Left hindlimb (tissue), 1 donor: ENCODE data around the gene CILP2.

ENCODE experiments used
- DNase-seq: peaks from one replicate; pipeline ENCODE4 v3.0.0-alpha.2; 2018

CILP2 gene

GRCh38 chr19:19547674-19548336, 9.7 kb downstream of the CILP2 start:
- DNase-seq = no peak

DNA sequence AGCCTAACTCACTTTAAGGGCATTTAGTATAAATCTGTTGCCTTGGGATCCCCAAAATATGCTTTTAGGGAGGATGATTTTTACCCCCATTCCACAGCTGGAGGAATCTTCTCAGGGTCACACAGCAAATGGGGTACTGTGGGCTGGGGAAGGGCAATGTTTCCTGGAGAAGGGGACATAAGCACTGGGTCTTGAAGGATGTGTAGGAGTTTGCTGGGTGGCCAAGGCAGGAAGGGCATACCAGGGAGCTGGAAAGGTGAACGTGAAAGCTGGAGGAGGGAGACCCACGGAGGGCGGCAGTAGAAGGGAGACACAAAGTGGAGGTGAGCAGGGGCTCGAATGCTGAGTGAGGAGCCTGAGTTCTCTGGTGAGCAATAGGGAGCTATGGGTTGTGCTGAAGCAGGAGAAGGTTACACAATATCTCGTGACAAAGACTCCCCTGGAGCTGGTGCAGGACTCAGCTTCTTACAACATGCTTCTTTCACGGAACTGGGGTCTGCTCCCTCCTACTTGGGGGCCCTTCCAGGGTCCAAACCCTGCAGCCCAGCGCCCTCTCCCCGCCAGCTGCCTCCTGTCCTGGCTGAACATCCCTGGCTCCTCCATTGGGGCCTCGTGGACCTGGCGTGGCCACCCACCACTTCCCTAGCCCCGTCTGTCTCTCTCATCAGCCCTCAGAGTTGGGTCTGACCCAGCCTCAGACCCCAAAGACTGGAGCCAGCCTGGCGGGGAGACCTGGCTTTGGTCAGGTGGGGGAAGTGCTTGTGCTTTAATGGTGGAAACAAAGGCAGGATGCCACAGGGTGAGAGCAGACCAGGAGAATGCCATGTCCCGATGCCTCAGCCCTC, 11.1 kb downstream of the CILP2 start:
- DNase-seq = peak; percentile 77

GRCh38 chr19:19549804-19550464, 11.9 kb downstream of the CILP2 start:
- no peak for DNase-seq

DNA sequence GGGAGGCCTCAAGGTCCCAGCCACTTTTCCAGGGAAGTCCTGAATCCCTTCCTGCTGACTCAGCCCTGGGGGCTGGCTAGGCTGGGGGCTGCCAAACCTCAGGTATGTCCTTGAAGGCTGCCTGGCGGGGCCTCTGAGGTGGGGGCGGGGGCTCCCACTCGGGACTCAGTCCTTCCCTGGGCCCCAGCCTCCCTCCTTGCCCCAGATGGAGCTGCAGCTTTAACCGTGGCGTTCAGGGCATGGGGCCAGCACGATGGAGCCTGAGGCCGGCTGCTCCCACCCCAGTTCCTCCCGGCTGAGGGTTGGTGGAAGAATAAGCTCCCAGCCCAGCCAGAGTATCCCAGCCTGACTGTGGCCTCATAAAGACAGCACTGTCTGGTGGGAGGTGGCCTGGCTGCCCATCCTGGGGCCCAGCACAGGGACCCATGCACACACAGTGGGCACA, 12.4 kb downstream of the CILP2 start:
- peak; percentile 87 for DNase-seq

DNA sequence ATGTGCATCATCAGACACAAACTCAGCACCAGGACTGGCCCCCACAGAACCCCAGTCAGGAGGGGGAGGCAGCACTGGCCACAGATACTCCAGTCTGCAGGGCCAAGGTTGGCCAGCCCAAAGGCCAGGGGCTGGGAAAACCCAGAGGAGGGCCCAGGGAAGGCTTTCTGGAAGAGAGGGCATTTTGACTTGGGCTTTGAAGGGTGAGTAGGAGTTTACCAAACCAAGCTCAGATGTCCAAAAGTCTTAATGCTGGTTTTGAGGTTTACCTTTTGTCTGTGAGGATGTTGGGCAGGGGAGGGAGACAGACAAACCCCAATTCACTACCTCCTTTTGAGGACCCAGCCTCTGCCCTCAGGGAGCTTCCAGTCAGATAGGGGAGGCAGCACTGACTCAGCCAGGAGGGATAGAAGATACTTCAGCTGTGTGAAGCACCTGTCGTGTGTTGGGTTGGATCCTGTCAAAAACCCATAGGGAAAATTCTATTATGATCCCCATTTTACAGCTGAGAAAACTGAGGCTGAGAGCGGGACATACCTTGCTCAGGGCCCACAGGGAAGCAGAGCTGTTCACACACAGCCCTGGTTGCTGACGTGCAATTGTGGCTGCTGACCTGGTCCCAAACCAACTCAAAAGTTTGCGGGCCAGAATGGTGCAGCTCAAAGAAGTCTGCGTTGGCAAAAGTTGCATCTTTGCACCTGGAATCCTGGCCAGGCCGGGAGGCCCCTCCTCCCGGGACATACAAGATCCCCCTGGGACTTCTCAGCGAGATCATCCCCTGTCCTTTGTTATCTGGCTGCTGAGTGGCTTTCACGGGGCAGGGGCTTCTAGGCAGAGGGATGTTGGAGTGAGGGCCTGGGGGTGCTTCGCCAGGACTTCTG, 13.1 kb downstream of the CILP2 start:
- no peak for DNase-seq

- peak; percentile 78 for DNase-seq
Measured at GRCh38 chr19:19551853-19552192, 13.8 kb downstream of the CILP2 start.

DNA sequence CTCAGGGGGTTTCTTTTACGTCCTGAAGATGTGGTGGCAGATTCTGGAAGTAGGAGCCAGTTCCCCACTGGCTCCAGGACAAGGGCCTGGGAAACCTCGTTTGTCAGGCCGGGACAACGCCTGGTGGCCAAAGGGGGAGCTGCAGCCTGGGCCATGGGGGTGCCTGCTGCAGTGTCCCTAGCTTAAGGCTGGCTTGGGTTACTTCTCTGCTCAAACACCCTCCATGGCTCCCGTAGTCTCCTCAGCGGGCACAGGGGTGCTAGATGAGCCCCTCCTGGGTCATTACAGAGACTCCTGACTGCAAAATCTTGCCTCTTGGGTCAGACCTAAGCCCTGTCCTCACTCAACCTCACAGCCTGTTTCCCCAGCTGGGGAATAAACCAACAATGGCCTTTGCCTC, 14.7 kb downstream of the CILP2 start:
- DNase-seq = no peak

DNA sequence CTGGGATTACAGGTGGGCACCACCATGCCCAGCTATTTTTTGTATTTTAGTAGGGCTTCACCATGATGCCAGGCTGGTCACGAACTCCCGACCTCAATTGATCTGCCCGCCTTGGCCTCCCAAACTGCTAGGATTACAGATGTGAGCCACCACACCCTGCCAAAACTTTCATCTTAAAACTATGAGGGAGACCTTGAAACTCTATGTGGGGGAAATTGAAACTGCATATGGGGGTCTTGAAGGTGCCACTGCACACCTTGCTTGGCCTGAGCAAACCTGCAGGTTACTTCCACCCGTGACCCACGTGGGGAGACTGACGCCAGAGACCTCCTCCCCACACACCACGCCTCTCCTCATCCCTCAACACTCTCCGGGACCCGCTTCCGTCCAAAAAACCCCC, 15.6 kb downstream of the CILP2 start:
- DNase-seq = peak; percentile 3

- DNase-seq = peak; percentile 44
Measured at GRCh38 chr19:19554074-19555023, 16.3 kb downstream of the CILP2 start.

DNA sequence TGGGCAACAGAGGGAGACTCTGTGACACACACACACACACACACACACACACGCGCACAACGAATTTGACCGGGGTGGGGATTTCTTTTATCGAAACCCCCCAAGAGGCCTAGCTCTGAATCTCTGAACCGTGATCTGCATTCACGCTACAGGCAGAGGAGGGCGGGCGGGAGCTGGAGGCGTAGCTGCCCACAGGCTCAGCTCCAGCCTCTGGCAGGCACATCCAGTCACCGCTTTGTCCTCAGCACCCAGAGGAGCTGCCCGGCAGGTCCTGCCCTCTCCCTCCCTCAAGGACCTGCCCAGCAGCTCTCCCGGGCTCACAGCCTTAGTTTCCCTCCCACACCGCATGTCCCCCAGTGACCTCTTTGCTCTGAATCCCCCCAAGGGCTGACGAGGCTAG, 20.0 kb downstream of the CILP2 start:
- peak; percentile 18 for DNase-seq

DNA sequence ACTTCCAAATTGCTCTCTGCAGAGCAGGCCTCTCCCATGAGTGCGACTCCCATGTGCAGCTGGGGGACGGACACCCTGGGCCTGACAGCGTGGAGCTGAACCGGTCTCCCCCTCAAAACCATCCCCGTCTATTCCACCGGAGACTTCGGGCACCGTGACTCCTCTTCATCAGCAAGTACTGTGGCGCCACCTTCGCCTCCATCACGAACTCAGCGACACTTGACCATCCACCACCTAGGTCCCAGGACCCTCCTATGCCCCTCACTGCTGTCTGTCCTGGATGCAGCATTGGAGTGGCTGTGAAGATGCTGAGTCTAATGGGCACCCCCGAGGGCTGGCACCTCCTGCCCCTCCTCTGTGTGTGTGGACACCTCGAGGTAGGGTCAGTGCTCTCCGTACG, 20.6 kb downstream of the CILP2 start:
- DNase-seq = peak; percentile 23

- no peak for DNase-seq
Measured at GRCh38 chr19:19559931-19560330, 21.9 kb downstream of the CILP2 start.

- no peak for DNase-seq
Measured at GRCh38 chr19:19561946-19562664, 24.0 kb downstream of the CILP2 start.

DNA sequence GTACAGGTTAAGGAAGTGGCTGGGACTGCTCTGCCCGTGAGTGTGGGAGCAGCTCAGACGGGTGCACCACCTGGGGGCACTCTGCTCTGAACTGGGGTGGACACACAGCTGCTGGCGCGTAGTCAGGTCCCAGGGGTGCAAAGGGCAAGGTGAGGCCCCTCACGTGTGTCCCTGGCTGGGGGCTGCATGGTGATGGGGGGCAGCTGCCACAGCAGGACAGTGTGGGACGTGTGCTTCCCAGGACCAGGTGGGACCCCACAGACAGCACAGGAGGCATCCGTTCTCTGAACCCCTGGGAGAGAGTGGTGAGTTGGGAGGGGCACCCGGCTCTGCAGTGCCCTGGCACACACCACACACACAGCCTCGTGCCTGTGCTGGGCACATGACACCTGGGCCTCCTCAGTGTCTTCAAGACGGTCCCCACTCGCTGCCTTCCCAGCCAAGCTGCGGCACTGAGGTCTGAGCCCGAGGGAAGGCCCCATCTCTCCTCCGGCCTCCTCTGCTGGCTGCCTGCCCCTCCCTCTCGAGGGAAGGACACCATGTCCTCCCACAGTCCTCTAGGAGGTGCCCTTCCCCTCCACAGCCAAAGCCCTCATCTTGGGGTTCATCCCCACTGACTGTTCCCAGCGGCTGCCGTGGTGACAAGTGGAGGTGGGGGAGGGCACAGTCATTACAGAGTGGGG, 24.7 kb downstream of the CILP2 start:
- no peak for DNase-seq

DNA sequence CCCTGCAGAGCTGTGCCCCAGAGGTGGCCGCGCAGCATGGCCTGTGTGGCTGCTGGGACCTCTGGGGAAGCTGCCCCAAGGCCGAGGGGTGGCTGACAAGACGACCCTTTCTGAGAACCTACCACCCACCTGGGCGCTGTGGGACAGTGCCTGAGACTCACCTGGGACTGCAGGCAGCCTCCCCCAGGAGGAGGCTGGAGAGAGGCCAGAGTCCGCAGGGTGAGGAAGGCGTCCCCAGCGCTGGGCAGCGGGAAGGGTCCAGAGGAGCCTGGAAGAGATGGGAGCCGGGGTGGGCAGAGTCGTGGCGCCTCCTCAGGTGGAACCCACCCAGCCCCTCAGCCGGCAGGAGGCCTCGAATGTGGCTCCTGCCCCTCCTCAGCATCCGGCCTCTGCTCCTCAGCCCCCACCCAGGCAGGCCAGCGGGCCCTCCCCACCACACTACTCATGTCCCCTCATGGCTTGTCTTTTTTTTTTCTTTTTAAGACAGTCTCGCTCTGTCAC, 25.3 kb downstream of the CILP2 start:
- DNase-seq = no peak

GRCh38 chr19:19566306-19566705, 28.2 kb downstream of the CILP2 start:
- DNase-seq = no peak

- no peak for DNase-seq
Measured at GRCh38 chr19:19567391-19567790, 29.3 kb downstream of the CILP2 start.

DNA sequence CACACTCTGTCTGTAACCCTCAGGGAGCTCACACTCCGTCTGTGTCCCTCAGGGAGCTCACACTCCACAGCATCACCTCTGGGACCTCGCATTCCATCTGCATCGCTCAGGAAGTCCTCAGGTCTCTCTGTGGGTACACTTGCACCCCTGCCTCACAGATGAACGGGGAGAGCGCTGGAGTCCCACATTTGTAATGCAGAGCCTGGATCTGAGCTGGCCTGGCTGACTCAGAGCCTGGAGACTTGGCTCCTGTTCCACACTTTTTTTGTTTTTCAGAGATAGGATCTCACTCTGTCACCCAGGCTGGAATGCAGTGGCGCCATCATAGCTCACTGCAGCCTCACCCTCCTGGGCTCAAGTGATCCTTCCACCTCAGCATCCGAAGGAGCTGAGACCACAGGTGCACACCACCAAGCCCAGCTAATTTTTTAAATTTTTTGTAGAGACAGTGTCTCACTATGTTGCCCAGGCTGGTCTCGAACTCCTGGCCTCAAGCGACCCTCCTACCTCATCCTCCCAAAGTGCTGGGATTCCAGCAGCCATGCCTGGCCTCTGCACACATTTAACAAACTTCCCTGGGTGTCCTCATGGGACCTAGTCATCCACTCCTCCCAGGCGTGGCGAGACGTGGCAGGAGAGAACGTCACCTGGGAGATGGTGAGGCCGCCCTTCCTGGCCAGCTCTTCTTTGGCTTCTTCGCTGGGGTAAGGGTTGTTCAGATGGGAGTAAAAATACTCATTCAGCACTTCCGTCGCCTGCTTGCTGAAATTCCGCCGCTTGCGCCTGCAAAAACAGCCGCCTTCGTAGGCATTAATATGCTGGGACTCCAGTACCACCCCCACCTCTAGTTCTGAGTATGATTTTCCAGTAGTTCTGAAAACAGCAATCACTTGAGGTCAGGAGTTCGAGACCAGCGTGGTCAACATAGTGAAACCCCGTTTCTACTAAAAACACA, 31.0 kb downstream of the CILP2 start:
- DNase-seq = no peak

DNA sequence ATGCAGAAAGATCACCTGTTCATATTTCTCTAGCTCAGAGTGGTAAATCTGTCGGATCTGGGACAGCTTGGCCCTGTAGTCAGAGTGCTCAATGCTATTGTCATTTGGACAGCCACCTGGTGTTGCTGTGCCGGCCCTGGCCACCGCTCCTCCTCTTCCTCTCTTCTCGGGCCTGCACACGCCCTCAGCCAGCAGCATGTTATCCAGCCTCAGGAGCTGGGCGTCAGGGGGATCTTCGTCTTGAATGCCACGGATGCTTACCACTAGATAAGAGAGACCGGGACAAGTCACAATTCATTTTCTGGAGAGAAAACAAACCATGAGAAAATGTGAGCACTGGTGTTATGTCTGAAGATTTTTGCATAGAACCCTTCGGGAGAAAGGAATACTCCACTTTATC, 32.5 kb downstream of the CILP2 start:
- DNase-seq = no peak
